Activated CD8-positive, alpha-beta memory T cell treated with anti-CD3 and anti-CD28 coated beads for 48 hours (primary cell): ENCODE data around the gene SEPTIN10.

Source experiments
- DNase-seq, 3 experiments: peaks; one replicate each; pipeline ENCODE4 v3.0.0-alpha.2; 2020; ENCODE audit warnings: low read depth in 2 of 3, low spot score in 2 of 3

SEPTIN10 gene

DNA sequence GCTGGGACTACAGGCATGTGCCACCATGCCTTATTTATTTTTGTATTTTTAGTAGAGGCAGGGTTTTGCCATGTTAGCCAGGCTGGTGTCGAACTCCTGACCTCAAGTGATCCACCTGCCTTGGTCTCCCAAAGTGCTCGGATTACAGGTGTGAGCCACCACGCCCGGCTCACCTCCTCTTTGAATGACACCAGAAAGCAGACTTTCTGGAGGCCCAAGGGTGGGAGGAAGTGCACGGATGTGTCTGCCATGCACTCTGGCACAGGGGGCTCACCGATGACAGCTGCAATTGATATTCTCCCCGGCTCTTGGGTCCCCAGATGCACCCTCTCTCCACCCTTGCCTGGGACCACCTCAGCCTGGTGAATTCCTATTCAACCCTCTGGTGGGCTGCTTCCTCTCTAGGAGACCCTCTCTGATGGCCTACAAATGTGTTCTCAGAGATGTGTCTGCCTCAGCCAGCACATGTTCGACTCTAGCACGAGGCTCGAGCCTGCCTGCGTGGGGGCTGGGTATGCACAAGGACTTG, 87.3 kb downstream of the SEPTIN10 start:
- no peak for DNase-seq

DNA sequence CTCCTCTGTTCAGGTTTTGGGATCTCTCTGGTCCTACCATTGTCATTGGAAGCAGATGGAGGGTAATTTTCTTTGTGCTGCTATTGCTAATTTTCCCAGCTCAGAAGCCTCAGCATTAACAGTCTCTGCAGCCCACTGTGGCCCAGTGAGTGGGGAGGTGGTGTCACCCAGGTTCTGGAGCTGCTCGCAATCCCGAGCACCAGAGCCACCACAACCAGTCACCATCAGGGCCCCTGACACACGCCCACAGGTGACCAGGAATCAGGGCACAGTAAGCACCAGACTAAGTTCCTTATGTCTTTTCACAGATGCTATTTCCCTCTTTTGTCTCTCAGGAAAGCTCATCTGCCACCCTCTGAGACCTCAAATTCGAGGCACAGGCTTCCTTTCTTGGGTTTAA, 87.9 kb downstream of the SEPTIN10 start:
- no peak for DNase-seq

DNA sequence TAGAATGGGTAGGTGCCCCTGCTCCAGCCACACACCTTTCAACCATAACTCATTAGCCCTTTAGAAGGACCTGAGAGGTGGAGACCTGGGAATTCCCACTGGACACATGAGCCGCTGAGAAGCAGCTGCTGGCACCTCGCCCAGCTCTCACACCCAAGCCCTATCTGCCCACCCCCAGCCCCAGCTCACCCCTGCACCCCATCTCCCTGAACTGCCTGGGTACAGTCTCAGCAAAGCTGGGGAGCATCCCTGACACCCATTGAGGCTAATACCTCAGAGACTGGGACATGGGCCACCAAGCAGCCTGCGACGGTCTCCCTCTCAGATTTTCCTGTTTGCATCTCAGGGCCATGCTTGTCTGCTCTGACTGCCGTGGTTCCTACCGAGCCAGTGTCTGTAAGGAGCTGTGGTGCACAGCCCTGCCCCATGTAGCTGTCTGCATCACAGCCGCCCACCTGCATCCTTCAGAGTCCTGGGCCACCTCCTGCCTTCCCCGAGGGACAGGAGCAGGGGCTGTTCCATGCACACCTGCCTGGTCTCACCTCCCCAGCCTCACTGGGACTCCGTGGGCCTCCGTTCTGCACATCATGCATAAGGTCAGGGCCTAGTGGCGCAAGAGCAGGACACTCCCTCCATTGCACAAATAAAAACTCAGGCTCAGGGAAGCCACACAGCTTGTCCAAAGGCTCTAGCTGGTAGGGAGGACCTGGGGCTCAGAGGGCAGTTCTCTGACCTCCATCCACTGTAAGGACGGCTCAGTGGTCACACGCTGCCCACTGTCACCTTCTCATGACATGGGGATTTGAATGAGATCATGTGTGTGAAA, 90.0 kb downstream of the SEPTIN10 start:
- no peak for DNase-seq

DNA sequence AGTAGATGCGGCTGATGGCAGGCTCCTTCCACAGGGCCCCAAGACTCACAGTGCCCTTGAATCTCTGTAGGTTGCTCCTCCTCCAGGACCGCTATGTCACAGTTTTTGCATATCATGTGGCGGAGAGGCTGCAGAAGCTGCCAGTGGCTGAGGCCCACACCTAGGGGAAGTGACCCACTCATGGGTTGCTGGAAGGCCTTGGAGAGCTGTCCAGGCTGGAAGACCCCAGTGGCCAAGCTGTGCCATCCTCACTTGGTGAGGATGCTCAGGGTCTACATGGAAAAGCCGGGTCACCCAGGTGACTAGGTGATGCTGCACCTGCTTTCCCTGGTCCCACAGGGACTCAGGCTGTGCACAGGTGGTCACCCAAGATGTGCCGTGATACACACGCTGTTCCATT, 90.6 kb downstream of the SEPTIN10 start:
- DNase-seq, result no peak

DNA sequence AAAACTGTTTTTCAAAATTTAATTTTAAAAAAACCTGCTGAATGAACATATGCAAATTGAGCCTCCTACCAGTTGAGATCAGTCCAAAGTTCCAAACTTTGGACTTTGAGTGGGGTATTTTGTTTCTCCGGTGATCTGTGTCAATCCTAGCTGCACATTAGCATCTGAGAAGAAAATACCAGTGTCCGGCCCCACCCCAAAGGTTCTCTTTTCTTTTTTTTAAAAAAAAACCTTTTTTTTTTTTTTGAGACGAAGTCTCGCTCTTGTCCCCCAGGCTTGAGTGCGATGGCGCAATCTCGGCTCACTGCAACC, 91.7 kb downstream of the SEPTIN10 start:
- DNase-seq, result no peak

DNA sequence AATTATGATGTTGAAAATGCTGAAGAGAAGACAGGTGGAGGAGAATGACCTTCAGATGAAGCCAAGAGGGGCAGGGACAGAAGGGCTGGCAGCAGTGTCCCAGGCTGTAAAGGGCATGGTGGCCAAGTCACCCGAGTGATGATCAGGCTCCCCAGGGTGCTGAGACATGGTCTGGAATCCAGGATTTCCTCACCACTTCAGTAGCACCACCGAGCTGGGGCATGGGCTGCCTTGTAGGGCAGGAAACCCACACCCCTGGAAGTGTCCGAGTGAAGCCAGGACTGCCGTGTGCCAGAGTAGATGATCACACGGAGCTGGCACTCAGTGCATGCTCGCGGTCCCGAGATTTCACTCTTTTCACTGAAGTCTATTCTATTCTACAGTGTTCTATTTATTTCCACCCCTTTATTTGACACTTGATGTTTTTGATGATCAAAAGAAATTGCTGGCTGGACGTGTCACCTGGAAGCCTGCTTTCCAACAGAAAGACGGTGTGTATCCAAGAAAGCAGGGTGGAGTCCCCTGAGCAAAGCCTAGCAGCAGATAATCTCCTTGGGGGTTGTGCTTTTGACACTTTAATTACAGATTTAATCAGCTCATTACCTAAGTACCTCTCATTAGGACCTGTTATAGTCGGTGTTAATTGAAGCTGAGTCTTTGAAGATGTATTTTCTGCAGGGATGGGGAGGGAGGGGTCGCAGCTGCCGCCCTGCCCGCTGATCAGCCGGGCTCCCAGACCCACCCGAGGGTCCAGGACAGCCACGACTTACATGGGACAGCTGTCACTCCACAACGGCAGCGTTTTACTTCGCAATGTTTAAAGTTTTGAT, 92.3 kb downstream of the SEPTIN10 start:
- DNase-seq, result no peak

DNA sequence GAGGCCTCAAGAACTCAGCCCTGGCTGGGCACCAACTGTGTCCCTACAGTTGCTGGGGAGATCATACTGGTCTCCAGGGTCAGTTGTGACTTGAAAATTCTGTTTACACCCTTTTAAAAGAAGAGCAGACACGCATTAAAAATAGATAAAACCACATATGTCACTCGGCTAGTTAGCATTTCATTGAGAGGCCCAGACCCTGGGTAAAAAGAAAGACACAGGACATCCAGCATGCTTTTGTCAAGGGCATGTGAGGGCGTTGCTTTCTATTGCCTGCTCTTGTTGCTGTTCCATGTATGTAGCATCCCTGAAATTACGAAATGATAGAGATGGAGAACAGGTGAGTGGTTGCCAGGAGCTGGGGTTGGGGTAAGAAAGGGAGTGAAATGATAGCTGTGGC, 94.3 kb downstream of the SEPTIN10 start:
- DNase-seq, result no peak

DNA sequence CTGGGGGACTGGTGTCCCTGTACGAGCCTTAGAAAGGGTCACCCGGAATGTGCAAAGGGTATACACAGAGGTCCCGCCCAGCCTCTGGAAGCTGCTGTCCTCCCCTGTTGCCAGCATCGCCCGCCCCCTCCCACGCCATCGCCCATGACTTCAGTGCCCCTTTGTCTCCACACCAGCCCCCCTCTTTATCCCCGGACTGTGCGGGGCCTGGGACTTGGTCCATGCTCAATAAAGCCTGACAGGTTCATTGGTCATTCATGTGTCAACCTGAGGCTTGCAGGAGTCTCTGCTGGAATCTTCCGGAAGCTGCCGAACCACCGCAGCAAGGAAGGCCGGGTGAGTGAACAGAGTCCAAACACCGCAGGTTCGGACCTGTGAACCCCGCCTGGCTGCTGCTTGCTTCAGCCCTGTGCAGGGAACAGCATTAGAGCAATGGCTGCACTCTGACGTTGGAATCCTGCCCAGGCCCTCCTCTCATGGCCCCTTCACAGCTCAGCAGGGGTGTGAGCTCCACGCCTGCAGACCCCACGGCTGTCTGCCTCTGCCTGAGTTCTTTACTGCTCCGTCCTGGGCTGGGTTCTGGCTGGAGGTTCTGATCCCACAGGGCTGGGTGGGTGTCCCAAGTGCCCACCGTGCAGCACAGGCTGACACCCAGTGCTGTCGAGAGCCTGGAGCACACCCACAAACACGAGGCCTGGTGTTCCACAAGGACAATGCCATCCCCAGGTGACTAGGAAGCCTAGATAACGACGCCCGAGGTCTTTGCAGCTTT, 96.5 kb downstream of the SEPTIN10 start:
- DNase-seq, result no peak

DNA sequence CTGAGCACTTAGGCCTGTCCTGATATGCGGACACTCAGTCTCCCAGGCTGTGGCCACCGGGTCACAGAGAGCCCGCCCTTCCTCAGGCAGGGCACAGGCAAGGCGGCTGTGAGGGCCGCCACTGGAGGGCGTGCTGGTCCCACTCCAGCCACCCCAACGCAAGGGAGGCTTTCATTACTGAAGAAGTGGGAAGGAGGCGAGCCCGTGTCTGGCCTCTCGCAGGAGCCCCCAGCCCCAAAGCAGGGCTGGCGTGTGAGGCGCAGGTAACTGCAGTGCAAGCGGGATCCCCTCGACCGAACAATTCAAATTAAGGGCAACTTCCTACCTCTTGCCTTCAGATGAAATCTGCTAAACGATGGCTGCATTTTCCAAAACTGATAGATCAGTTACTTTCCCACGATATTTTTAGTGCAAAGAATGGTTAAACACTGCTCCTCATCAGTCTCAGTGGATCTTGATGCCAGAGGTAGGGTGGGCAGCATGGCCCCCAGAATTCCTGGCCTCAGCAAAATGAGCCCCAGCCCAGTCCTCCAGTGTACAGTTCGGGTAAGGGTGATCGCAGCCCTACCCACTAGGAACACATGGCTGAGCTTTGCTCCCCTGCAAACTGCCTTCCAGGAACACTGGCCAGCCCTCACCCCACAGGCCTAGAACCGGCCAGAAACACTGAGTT, 97.2 kb downstream of the SEPTIN10 start:
- DNase-seq, result no peak

DNA sequence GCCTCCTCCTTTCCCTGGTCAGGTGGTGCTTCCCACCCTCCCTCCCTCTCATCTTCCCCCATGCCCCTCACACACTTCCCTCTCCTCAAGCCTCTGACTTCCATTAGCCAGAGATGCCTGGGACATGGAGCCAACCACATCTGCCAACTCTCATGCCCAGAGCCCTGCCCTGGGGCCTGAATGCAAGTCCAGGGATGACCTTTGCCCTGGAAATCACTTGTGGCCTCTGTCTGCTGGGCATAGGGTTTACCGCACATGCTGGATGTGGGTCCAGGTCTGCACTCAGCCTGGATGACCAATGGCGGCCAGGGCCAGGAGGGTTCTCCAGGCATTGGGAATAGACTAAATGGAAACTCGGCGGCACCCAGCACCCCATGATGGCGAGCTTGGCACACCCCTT, 98.9 kb downstream of the SEPTIN10 start:
- DNase-seq, result no peak

DNA sequence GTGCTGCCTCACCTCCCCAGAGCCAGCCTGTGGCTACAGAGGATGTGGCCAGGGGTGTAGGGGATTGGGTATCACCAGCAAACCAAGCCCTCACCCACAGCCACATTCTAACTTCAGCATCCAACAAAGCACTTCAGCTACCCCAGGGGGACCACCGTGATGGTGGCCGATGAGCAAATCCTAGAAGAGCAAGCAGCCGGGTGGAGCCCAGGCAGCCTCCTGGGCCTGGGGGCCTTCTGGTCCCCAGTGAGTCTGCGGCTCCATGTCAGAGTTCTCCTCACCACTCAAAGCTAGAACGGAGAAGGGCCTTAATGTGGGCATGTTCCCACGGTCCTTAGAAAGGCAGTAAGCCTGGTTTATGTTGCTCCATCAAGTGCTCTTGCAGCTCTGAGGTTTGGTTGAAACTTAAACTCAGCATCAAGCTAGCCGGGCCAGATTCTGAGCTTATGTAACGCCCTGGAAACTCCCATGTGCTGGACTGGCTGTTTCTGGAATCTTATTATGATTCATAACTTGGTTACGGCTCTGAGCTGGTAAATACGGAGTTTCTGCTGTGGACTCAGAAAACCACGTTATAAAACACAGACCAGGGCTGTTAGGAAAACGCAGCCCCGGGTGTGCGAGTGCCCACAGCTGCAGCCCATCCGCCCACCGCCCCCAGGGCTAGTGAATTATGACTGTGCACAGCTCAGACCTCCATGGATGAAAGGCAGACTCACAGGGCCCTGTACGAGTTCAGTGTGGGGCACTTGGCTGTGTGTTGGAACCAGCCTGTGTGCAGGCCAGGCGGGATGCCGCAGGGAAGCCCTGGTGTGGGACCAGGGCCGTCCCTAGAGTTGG, 99.8 kb downstream of the SEPTIN10 start:
- peak in 1 of 3 experiments; percentile 4 for DNase-seq

DNA sequence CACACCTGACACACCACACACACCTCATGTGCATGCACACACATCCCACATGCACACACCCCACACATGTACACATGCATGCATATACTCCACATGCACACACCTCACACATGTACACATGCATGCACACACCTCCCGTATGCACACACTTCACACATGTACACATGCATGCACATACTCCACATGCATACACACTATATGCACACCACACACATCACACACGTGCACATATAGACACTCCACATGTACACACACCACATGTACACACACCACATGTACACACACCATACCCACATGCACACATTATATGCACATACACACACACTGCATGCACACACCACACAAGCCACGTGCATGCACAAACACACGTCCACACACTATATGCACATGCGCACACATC, 100.5 kb downstream of the SEPTIN10 start:
- DNase-seq, result no peak

DNA sequence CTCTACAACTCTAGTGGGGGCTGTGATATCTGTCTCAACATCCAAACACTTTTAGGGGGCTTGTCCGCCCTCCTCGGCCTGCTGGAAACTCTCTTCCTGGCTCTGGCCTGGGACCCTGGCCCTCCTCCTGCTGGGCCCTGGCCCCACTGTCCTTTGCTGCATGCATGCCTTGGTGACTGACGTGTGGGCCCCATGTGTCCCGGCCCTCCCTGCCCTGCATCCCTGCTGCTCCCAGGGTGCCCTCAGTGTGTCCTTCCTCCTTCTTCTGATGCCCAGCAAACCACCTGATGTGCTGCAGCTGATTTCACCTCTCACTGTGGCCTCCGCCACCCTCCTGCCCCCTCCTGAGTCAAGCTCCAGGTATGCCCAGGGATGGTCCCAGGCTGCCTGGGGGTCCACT, 101.7 kb downstream of the SEPTIN10 start:
- no peak for DNase-seq

DNA sequence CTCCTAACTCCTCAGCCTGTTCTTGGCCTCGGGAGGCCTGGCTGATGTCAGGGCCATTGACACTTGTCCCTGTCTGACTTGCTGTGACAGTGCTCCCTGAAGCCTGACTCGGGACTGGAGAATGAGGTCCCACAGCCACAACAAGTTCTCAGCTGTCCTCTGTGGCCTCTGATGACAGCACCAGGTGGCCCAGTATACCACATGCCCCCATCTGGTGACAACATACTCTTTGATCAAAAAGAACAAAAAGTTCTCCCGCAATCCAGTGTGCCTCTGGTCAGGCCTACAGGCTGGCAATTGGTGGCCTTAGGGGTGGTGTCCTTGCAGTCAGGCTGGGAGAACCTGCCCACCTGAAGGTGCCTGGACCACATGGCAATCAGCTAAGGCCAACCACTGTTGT, 102.6 kb downstream of the SEPTIN10 start:
- no peak for DNase-seq

DNA sequence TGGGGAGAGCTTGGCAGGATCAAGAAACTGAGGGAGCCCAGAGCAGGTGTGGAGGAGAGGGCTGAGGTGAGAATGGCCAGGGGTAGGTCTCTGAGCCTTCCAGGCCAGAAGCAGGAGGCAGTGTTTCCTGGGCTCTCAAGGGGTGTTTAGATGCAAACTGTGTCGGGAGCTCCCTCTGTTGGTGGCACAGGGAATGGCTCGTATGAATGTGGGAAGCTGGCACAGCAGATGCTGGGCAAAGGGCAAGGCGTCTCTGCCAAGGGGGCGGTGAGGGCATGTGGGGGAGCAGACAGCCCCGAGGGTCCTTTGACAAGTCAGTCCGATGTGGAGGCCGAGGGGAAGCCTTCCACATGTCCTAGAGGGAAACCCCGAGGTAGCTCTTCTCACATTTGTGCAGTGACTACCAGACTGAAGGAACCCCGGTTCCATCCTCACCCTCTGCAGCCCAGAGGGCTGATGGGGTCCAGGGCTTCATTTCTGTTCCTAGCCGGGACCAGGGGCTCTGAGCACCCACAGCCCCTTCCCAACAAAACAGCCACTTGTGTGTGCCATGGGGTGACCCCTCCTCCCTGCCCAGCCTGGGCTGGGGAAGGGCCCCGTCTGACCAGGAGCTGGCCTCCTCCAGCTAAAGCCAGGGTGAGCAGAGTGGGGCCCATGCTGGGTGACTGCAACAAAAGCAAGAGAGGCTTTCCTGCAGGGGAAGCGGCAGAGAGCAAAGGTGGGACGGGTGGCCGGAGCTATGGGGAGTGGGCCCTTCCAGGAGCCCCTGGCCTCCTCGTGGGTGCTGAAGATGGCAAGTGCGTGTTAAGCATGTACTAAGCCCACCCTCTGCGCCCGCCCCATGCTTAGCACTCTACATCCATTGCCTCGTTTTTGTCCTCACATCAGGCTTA, 103.4 kb downstream of the SEPTIN10 start:
- DNase-seq, result peak; percentile 39 to 53 (median 52)

DNA sequence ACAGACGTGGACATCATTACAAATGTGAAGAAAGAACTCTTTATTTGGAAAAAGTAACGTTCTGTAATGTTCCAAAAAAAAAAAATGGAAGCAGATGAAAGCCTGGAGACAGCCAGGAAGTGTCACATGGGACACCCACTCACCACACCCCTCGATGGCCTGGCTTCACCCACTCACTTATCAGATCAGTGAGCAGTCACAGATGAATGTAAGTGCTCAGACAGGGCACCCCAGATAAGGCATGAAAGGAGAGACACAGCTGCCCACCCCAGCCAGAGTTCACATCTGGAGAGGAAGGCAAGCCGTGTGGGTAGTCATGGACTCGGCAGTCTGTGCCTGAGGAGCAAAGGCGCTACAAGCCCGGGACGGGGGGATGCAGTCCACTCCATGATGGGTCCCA, 105.2 kb downstream of the SEPTIN10 start:
- DNase-seq, result no peak

DNA sequence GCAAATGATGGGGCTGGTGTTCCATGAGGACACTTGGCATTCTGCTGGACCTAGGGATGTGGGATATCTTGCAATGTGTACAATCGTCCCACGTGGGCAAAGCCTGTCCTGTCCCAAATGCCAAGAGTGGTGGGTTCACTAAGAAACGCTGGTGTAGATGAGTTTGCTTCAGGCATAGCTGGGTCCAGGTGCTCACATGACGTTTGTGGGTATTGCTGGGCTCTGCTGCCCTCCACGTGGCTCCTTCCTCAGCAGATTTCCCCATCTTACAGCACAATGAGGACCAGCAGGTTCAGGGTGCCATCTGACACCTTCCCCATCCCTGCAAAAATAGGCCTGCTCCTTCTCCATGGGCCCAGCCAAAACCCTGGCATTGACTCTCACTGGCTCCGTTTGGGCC, 105.9 kb downstream of the SEPTIN10 start:
- no peak for DNase-seq

DNA sequence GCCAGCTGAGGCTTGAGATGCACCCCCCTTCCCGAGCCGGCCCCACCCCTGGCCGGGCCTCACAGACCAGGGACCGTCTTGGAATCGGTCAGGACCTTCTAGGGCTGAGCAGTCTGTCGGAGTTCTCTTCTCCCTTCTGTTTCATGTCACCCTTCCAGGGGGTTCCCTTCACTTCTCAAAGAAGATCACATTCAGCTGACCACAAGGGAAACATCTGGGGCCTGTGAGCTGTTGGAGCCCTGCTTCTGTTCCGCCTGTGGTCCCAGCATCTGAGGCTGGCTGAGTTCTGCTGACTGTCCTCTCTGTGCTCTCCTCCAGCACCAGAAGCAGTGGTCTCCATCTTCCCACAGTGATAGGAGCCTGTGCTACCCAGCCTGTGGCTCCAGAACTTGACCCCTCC, 106.5 kb downstream of the SEPTIN10 start:
- no peak for DNase-seq

DNA sequence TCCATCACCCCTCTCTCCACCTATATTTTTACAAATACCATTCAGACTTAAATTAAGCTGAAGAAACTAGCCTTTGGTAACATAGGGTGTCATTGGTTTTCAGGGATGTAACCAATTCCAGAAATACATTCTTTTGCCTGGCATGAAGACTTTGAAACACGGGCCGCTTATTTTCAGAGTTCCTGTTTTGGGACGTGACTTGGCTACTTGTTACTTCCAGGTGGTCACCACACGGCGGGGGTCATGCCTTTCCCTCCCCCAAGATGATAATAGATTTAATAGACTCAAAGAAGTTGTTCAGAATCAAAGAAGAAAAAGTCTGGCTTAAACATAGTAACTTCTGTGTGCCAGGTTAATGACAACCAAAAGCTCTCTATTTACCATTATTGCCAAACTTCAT, 110.6 kb downstream of the SEPTIN10 start:
- no peak for DNase-seq
